Thyroid gland (tissue), 4 donors: Measurements from ENCODE around the gene DNMT3A. TPM values are rescaled to one million over a fixed set of nuclear protein-coding genes. Genes with fewer than 3 reads are reported as not detected.

Experiments used
- DNase-seq, 2 donors: peaks; one replicate each; pipeline ENCODE4 v3.0.0-alpha.2; 2019
- H3K27ac ChIP-seq, 3 donors: fragments of 200-600 bp; sonication (generic); 1 replicate in 2 of 3; 2 replicates in 1 of 3; pipeline ENCODE4 v1.5.1; 2016 to 2019; ENCODE audit warnings: mild to moderate bottlenecking in 1 of 3, moderate library complexity in 1 of 3
- H3K27me3 ChIP-seq: fragments of 200-600 bp; sonication (generic); one replicate; pipeline ENCODE4 v1.5.1; 2019
- H3K36me3 ChIP-seq, 2 donors: fragments of 200-600 bp; sonication (generic); one replicate each; pipeline ENCODE4 v1.5.1; 2016 to 2019
- H3K4me1 ChIP-seq, 2 donors: fragments of 200-600 bp; sonication (generic); one replicate each; pipeline ENCODE4 v1.5.1; 2017 to 2019
- H3K4me3 ChIP-seq, 3 donors: fragments of 200-600 bp; sonication (generic); replicated peaks in 1 of 3; 1 replicate in 2 of 3; 2 replicates in 1 of 3; pipeline ENCODE4 v1.5.1; 2016; ENCODE audit warnings: mild to moderate bottlenecking in 1 of 3
- H3K9me3 ChIP-seq: fragments of 200-600 bp; sonication (generic); one replicate; pipeline ENCODE4 v1.5.1; 2017
- POLR2A ChIP-seq, 2 donors: fragments of 450-650 bp; IDR thresholded peaks; one replicate each; pipeline ENCODE4 v1.6.1; 2017; ENCODE audit warnings: antibody characterized with exemption in 2 of 2, mild to moderate bottlenecking in 2 of 2, moderate library complexity in 1 of 2
- WGBS, 2 donors: methylation state at CpG; one replicate each; pipeline ENCODE4 v1.1.5; 2017; 5-methylcytosine and 5-hydroxymethylcytosine counted together
- intact Hi-C: fragments of 100-400 bp; cut with DNase I; formaldehyde crosslinking; loops from one replicate; pipeline ENCODE4 v1.15.1; 2023
- microRNA counts, 2 donors: library from miRNA; unstranded; fragments of <30 nt; microRNA quantifications; one replicate each; lab custom pipeline; 2016 to 2017
- microRNA-seq: library from miRNA; unstranded; fragments of <30 nt; microRNA quantifications from one replicate; pipeline ENCODE4, GENCODE V29; 2016
- small RNA-seq: library from RNA; depleted of rRNA; stranded (forward); fragments of <200 nt; gene quantifications from one replicate; pipeline ENCODE3, GENCODE V24; 2016
- total RNA-seq, 4 donors: library from RNA; depleted of rRNA; stranded (reverse); fragments of >200 nt; gene quantifications; one replicate each; pipeline ENCODE4 v1.2.3, GENCODE V29; 2016
- TF ChIP-seq, protein P1 (sequence below), 6 experiments: fragments of 200-600 bp in 3 of 6; fragments of 450-650 bp in 3 of 6; sonication (generic) in 3 of 6; IDR thresholded peaks; one replicate each; pipeline ENCODE4 v1.5.1; 2016 to 2019; ENCODE audit warnings: antibody characterized with exemption in 6 of 6, mild to moderate bottlenecking in 2 of 6, inconsistent platforms in 1 of 6, moderate library complexity in 1 of 6

The DNMT3A gene
- total RNA-seq, 4 donors from 2014 or later: 17.3 to 40.9 (median 18.8) TPM

DNA sequence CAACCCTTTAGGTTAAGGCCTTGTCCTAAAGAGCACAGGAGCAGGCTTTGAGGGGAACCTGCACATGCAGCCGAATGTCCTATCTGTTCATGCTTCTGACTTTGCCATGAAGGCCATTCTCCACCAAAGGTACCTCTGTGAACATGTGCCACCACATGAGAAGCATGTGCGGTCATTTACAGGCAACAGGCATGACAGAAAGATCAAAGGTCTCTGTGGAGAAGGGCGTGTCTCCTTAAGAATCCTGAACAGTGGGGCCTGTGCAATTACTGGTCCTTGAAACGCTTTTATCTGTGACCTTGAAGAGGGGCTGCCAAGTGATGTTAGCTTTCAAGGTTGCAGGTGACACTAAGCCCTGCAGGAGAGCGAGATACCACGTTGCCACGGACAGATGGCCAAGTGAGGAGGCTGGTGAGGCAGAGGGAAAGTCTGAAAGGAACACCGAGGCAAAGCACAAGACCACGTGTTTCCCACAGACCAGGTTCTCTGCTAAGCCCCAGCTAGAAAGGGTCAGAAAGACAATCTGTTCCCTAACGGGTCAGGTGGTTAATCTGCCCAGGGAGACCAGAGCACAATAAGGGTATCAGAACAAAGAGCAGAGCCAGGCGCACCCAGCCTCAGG is 153.9 kb downstream of the DNMT3A start:
- Histone ChIP-seq H3K36me3 (no peaks in the 10 kb centered on the region), H3K27ac (no peak overlapping the region), H3K9me3 (no peaks in the 10 kb centered on the region), H3K4me1 (no peaks in the 10 kb centered on the region), H3K27me3 (no peaks in the 10 kb centered on the region), H3K4me3 (no peak overlapping the region)
- intact Hi-C loops: no loop called here
- TF ChIP-seq, protein P1, sequence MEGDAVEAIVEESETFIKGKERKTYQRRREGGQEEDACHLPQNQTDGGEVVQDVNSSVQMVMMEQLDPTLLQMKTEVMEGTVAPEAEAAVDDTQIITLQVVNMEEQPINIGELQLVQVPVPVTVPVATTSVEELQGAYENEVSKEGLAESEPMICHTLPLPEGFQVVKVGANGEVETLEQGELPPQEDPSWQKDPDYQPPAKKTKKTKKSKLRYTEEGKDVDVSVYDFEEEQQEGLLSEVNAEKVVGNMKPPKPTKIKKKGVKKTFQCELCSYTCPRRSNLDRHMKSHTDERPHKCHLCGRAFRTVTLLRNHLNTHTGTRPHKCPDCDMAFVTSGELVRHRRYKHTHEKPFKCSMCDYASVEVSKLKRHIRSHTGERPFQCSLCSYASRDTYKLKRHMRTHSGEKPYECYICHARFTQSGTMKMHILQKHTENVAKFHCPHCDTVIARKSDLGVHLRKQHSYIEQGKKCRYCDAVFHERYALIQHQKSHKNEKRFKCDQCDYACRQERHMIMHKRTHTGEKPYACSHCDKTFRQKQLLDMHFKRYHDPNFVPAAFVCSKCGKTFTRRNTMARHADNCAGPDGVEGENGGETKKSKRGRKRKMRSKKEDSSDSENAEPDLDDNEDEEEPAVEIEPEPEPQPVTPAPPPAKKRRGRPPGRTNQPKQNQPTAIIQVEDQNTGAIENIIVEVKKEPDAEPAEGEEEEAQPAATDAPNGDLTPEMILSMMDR (IDR thresholded peaks at IDR 0.05): no peak
- no peak for DNase-seq
- WGBS, 2 donors: 66 to 70% methylated on average over 11 of the region's 11 CpGs

DNA sequence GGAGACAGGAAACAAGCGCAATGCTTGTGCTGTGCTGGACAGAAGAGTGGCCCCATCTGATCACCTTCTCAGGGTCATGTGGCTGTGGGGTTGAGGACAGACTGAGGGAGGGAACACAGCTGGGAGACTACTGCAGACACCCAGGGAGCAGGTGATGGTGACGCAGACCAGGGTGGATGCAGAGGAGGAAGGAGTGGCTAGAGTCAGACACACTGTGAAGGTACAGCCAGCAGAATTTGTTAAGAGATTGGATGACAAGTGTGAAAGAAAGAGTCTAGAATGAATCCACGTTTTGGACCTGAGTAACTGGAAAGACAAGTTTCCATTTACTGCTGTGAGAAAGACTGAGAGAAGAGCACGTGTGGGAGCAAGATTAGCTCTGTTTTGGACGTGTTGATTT is 157.5 kb downstream of the DNMT3A start:
- intact Hi-C loops: no loop called here
- H3K4me3 ChIP-seq: no peak overlapping the region
- no peak for TF ChIP-seq POLR2A (IDR thresholded peaks at IDR 0.05)
- TF ChIP-seq, protein P1 (IDR thresholded peaks at IDR 0.05): no peak
- no peak overlapping the region for H3K27ac ChIP-seq
- H3K4me1 ChIP-seq: no peaks in the 10 kb centered on the region
- no peaks in the 10 kb centered on the region for H3K36me3 ChIP-seq
- no peaks in the 10 kb centered on the region for H3K27me3 ChIP-seq
- WGBS, 2 donors: 43 to 44% methylated on average over 5 of the region's 5 CpGs
- no peaks in the 10 kb centered on the region for H3K9me3 ChIP-seq
- DNase-seq: no peak

- H3K4me1 ChIP-seq: no peaks in the 10 kb centered on the region
- no peak for TF ChIP-seq POLR2A (IDR thresholded peaks at IDR 0.05)
- TF ChIP-seq, protein P1 (IDR thresholded peaks at IDR 0.05): no peak
- H3K27ac ChIP-seq: no peak overlapping the region
- H3K36me3 ChIP-seq: no peaks in the 10 kb centered on the region
- intact Hi-C loops: no loop called here
- no peak for DNase-seq
- no peak overlapping the region for H3K4me3 ChIP-seq
- no peaks in the 10 kb centered on the region for H3K9me3 ChIP-seq
- WGBS, 2 donors: 47 to 48% methylated on average over 8 to 10 of the region's 10 CpGs
- H3K27me3 ChIP-seq: no peaks in the 10 kb centered on the region
Observed at GRCh38 chr2:25178976-25179375, 162.7 kb downstream of the DNMT3A start.

MicroRNAs within 50 kb of the gene (microRNA counts, 767-probe panel; counts per million panel counts)
- microRNA hsa-miR-1301 (lab: Ali Mortazavi, UCI): 0 counts per million in 2 donors

Small RNAs within 50 kb of the gene (microRNA-seq; reads per million reads assigned to microRNA genes)
- gene MIR1301: 300 reads per million, percentile 65 among the genes with 10 or more reads in this experiment

Small RNAs within 50 kb of the gene (small RNA-seq; reads per million reads assigned to genes)
- gene MIR1301: 0.94 reads per million, percentile 8 among the genes with 10 or more reads in this experiment

Other genes starting within 250 kb of the DNMT3A start
- gene POMC, start 173.3 kb downstream of the DNMT3A start, total RNA-seq: 10 to 100 TPM in 1 of 4 donors, 1 to 10 TPM in 3; 6.3 to 11.8 (median 9.2) TPM